Activated T-helper 2 cell treated with anti-CD3 and anti-CD28 coated beads, Interferon-gamma antibody, Interleukin-2, Interleukin-4, amounts not matched to agents 10 μg/mL and 5 μg/mL and 100 μg/mL, durations not matched to agents 14 hours and 24 hours and 36 hours (primary cell): Measurements from ENCODE around the gene C13orf42. TPM values are rescaled to one million over a fixed set of nuclear protein-coding genes. Genes with fewer than 3 reads are reported as not detected.

Experiments used
- DNase-seq: peaks from one replicate; pipeline ENCODE4 v3.0.0; 2021; ENCODE audit warnings: low spot score
- H3K27ac Mint-ChIP-seq: one replicate; pipeline ENCODE4 v1.8.0; 2021; ENCODE audit warnings: mixed read lengths
- H3K27me3 Mint-ChIP-seq: one replicate; pipeline ENCODE4 v1.8.0; 2021; ENCODE audit warnings: low read depth, mixed read lengths
- H3K36me3 Mint-ChIP-seq: one replicate; pipeline ENCODE4 v1.8.0; 2021; ENCODE audit warnings: low read depth, mixed read lengths
- H3K4me1 Mint-ChIP-seq: one replicate; pipeline ENCODE4 v1.8.0; 2021; ENCODE audit warnings: low read depth, mixed read lengths
- H3K4me3 Mint-ChIP-seq: one replicate; pipeline ENCODE4 v1.8.0; 2021; ENCODE audit warnings: low read depth, mild to moderate bottlenecking, moderate library complexity, mixed read lengths
- H3K9me3 Mint-ChIP-seq: one replicate; pipeline ENCODE4 v1.8.0; 2021; ENCODE audit warnings: mixed read lengths
- intact Hi-C: fragments of 100-400 bp; cut with micrococcal nuclease; formaldehyde crosslinking; loops from one replicate; pipeline ENCODE4 v1.15.1; 2023
- total RNA-seq: library from RNA; stranded (reverse); gene quantifications from 2 replicates; pipeline ENCODE4 v1.2.3, GENCODE V29; 2022

The C13orf42 gene
- total RNA-seq, 1 donor from 2014 or later = not detected

DNA sequence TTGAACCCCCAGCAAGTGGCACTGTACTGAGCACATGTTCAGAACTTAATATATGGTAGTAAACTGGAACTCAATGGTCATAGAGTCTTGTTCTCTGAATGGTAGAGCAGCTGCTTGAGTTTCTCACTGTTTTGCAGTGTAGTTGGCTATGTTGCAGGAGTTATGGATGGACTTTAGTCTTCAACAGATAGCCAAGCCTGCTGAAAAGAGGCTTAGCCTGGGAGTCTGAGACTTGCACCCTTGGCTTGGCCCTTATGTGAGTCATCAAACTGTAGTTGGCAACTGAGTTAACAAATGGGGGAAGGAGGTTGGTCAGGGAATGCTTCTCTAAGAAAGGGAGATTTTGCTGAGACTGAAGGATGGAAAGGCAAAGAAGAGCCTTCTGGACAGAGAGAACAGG is 62.5 kb downstream of the C13orf42 start:
- H3K4me3 Mint-ChIP-seq = no peak overlapping the region
- peaks cover 17% of the 10 kb centered on the region for H3K27me3 Mint-ChIP-seq
- intact Hi-C loops = no loop called here
- no peak overlapping the region for H3K27ac Mint-ChIP-seq
- no peaks in the 10 kb centered on the region for H3K9me3 Mint-ChIP-seq
- H3K36me3 Mint-ChIP-seq = no peaks in the 10 kb centered on the region
- DNase-seq = no peak
- no peaks in the 10 kb centered on the region for H3K4me1 Mint-ChIP-seq

DNA sequence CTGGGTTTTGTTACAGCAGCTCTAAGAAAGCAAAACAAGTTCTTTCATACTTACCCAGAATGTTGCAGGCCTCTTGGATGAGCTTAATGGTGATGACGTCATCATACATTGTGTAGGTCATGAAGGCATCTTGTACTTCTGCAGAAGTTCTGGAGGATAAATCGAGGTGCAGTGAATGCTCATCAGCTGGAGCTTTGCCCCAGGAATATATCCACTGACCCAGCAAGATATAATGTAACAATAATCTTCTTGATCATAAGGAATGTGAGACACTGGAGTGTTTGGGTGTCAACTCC is 63.0 kb downstream of the C13orf42 start:
- H3K36me3 Mint-ChIP-seq = no peaks in the 10 kb centered on the region
- intact Hi-C loops = no loop called here
- H3K4me1 Mint-ChIP-seq = no peaks in the 10 kb centered on the region
- H3K9me3 Mint-ChIP-seq = no peaks in the 10 kb centered on the region
- no peak for DNase-seq
- H3K27me3 Mint-ChIP-seq = peaks cover 18% of the 10 kb centered on the region
- no peak overlapping the region for H3K4me3 Mint-ChIP-seq
- no peak overlapping the region for H3K27ac Mint-ChIP-seq

DNA sequence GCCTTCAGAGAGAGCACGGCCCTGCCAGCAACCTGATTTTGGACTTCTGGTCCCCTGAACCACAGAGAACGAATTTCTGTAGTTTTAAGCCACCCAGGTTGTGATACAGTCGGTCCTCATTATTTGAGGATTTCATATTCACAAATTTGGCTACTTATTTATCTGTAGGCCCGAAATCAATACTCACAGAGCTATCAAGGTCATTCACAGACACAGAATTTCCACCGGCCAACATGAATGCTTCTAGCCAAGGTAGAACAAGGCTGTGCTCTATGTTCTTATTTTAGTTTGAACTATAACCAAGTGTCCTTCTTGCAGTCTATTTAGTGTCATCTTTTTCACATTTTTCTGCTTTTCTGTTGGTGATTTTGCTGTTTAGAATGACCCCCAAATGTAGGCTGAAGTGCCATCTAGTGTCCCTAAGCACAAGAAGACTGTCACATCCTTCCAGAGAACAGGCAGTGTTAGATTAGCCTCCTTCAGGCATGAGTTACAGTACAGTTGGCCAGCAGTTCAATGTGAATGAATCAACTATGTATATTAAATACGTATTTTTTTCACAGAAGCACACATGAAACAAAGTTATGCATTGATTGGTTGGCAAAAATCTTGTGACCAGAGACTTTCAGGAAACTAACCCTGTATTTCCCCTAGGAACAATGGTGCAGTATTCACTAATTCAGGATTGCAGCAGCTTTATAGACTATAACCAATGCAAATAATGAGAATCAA is 63.5 kb downstream of the C13orf42 start:
- no peaks in the 10 kb centered on the region for H3K4me1 Mint-ChIP-seq
- no peak overlapping the region for H3K4me3 Mint-ChIP-seq
- no peak for DNase-seq
- H3K9me3 Mint-ChIP-seq = no peaks in the 10 kb centered on the region
- peaks cover 17% of the 10 kb centered on the region for H3K27me3 Mint-ChIP-seq
- no peak overlapping the region for H3K27ac Mint-ChIP-seq
- no peaks in the 10 kb centered on the region for H3K36me3 Mint-ChIP-seq
- intact Hi-C loops = no loop called here

DNA sequence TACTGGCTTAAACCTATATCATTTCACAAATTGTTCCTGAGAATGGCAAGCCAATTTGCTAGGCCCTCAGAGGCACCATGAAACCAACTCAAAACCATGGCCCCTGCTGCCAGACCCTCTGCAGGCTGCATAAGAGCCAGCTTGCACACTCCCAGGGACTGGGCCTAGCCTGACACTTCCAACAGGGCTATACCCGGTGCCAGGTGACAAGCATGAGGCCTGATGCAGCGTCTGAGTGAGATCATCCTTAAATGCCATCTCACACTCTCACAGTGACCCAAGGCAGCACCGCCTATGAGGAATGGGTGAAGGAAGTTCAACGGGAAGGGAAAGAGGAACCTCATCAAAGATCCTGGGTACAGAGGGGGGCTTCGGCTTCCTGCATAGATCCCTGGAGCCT is 65.6 kb downstream of the C13orf42 start:
- H3K4me3 Mint-ChIP-seq = no peak overlapping the region
- peaks cover 2% of the 10 kb centered on the region for H3K4me1 Mint-ChIP-seq
- H3K9me3 Mint-ChIP-seq = no peaks in the 10 kb centered on the region
- H3K36me3 Mint-ChIP-seq = no peaks in the 10 kb centered on the region
- H3K27me3 Mint-ChIP-seq = peaks cover 11% of the 10 kb centered on the region
- DNase-seq = no peak
- no peak overlapping the region for H3K27ac Mint-ChIP-seq
- intact Hi-C loops = no loop called here

DNA sequence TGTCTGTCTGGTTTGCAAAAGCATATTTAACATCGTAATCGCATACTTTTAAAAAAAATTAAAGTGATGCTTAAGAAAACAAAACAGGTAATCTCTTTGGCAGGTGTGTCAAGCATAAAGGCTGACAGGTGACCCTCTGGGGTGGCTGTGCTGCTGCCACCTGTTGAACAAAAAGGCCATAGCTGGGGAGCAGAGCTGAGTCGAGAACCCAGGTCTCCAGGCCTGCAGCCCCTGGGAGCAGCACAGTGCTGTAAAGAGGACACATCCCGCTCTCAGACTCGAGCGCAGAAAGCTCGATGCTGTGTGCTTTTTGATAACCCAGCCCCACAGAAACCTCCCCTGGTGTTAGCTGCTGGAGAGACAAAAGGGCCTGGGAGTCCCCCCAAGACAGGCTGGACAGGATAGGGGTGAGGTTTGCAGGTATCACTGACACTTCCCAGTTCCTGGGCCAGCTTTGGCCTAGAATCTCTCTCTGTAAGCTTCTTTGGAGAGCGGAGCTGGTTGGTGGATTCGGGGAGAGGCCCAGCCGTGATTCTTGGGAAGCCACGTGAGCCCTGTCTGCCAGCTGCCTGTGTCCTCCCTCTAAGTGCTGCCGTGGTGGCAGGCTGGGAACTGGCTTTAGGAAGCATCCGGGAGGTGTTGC is 66.9 kb downstream of the C13orf42 start:
- Mint-ChIP-seq H3K27ac (no peak overlapping the region), H3K4me3 (no peak overlapping the region), H3K36me3 (no peaks in the 10 kb centered on the region), H3K4me1 (peaks cover 2% of the 10 kb centered on the region), H3K27me3 (peaks cover 11% of the 10 kb centered on the region), H3K9me3 (no peaks in the 10 kb centered on the region)
- DNase-seq = no peak
- intact Hi-C loops = no loop called here

DNA sequence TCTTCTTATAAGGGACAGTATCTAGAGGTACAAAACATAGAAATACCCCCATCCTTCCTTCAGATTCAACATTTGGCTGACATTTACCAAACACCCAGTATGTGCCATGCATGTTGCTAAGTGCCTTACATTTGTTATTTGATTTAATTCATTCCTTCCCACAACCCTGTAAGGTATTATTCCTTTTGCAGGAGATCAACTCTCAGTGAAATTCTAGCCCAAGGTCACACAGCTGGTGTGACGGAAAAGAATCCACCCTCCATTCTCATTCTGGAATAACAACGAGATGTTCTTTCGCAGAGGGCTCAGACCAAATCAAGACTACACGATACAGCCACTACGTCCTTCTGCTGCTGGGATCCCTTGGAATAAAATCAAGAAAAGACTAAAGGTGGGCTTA is 67.8 kb downstream of the C13orf42 start:
- Mint-ChIP-seq H3K27me3 (peaks cover 13% of the 10 kb centered on the region), H3K27ac (no peak overlapping the region), H3K4me1 (peaks cover 2% of the 10 kb centered on the region), H3K36me3 (no peaks in the 10 kb centered on the region), H3K4me3 (no peak overlapping the region), H3K9me3 (no peaks in the 10 kb centered on the region)
- intact Hi-C loops = no loop called here
- no peak for DNase-seq

DNA sequence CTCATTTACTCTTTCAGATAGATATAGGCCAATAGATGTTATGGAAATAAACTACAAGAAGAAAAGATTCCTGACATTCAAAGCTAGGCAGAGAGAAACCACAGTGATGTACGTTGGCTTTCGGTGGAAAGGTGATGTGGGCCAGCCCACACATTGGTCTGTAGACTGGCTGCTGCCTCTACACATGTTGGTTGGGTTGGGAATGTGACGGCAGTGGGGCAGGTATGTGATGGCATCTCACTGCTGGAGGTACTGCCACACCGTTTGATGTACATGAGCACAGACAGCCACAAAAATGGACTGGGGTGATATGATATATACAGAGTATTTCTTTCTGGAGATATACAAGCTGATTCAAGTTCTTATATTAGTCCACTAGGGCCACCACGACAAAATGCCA is 69.4 kb downstream of the C13orf42 start:
- peaks cover 22% of the 10 kb centered on the region for H3K27me3 Mint-ChIP-seq
- intact Hi-C loops = no loop called here

DNA sequence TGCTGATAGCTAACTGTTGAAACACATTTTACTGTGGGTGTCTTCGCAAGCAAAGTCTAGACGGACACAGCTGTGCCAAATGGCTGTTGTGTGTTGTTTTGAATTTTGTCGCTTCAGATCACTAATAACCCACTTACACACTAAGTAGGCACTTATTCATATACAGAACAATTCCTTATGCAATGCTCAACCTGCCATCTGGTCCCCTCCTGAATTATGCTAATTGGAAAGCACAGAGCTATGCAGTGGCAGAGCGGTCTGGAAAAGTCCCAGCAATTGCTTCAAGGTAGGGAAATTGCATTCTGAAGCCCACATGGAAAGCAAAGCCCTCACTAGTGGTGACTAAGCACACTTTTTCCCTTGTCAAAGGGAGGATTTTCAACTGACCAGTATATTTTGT is 69.9 kb downstream of the C13orf42 start:
- Mint-ChIP-seq H3K36me3 (no peaks in the 10 kb centered on the region), H3K27me3 (peaks cover 28% of the 10 kb centered on the region), H3K4me3 (no peak overlapping the region), H3K27ac (no peak overlapping the region), H3K9me3 (no peaks in the 10 kb centered on the region), H3K4me1 (peaks cover 8% of the 10 kb centered on the region)
- intact Hi-C loops = no loop called here
- no peak for DNase-seq

More for the DNA sequence above, 69.4 kb downstream of the C13orf42 start:
- H3K4me1 Mint-ChIP-seq = peaks cover 4% of the 10 kb centered on the region
- H3K4me3 Mint-ChIP-seq = no peak overlapping the region
- no peaks in the 10 kb centered on the region for H3K36me3 Mint-ChIP-seq
- no peaks in the 10 kb centered on the region for H3K9me3 Mint-ChIP-seq
- DNase-seq = no peak
- H3K27ac Mint-ChIP-seq = no peak overlapping the region

DNA sequence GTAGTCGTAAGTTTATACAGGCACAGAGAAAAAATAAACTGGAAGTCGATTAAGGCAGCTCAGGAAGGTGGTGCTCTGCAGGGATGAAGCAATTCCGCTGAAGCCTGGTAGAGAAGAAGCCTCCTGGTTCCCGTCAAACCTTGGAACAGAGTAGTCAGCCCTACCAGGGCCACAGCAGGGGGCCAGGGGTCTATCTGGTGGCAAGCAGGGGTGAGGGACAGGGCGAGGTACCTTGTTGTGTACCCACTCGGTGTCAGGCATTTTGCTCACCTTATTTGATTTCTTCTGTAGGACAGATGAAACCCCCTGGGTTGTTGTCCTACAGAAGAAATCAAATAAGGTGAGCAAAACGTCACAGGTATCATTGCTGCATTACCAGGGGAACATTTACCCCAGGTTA is 70.6 kb downstream of the C13orf42 start:
- Mint-ChIP-seq H3K4me3 (no peak overlapping the region), H3K27ac (no peak overlapping the region), H3K27me3 (peaks cover 28% of the 10 kb centered on the region), H3K9me3 (no peaks in the 10 kb centered on the region), H3K4me1 (peaks cover 8% of the 10 kb centered on the region), H3K36me3 (no peaks in the 10 kb centered on the region)
- intact Hi-C loops = no loop called here
- no peak for DNase-seq

DNA sequence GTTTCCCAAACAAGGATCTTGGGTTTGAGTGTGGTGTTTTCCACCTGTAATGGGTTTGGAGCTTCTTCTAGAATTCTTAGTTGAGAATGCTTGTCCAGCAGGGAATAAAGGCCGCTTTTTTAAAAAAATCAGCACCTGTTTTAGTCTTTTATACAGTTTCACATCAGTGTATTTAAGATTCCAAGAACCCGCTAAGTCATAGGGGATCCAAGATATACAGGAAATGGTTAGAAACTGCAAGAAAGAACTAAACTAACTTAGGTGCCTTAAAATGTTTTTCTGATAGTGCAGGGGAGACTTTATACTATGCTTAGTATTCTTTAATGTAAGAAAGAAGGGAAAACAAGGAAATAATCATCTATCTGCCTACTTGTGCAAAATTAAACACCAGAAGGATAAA is 74.7 kb downstream of the C13orf42 start:
- intact Hi-C loops = loop anchor here (10.0 kb wide), 1 partner anchor 322 kb away; no protein-coding TSS in a partner anchor
- no peak overlapping the region for H3K27ac Mint-ChIP-seq
- no peaks in the 10 kb centered on the region for H3K36me3 Mint-ChIP-seq
- peaks cover 6% of the 10 kb centered on the region for H3K4me1 Mint-ChIP-seq
- no peak overlapping the region for H3K4me3 Mint-ChIP-seq
- DNase-seq = no peak
- peaks cover 27% of the 10 kb centered on the region for H3K27me3 Mint-ChIP-seq
- H3K9me3 Mint-ChIP-seq = no peaks in the 10 kb centered on the region

DNA sequence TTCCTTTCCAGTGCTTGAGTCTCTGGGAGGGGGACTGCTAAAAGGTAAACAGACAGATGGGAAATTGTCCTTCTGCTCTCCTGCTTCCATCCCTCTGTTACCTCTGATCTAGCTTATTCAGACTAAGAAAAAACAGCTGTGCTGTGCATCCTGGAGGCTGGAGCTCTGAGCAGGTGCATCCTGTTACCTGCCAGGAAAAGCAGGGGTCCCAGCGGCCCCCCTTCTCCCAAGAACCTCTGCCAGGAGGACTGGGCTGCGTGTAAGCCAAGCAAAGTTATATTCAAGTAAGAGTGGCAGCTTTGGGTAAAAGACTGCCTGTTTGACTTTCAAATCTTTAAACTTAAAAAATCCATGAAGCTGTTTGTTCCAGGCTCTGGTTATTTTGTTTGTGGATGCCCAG is 75.1 kb downstream of the C13orf42 start:
- Mint-ChIP-seq H3K9me3 (no peaks in the 10 kb centered on the region), H3K27me3 (peaks cover 27% of the 10 kb centered on the region), H3K27ac (no peak overlapping the region), H3K4me1 (peaks cover 6% of the 10 kb centered on the region), H3K4me3 (no peak overlapping the region), H3K36me3 (no peaks in the 10 kb centered on the region)
- no peak for DNase-seq
- intact Hi-C loops = loop anchor here (10.0 kb wide), 1 partner anchor 321 kb away; no protein-coding TSS in a partner anchor

DNA sequence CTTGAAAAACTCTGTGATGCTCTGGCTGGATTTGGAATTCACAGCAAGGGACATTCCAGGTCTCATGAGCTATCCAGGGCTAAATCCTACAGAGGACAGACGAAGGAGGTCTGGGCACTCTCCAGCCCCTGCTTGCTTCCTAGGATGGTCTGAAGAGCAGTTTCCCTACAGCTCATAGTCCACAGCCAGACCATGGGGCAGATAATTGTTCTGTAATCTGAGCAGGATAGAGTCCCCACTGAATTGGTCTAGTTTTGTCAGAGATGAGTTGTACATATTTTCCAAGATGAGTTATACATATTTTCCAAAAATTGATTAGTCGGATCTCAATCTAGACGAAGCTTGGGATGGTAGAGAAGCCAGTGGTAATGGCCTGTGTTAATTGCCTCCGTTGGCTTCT is 75.6 kb downstream of the C13orf42 start:
- no peak for DNase-seq
- intact Hi-C loops = loop anchor here (10.0 kb wide), 1 partner anchor 321 kb away; no protein-coding TSS in a partner anchor
- no peaks in the 10 kb centered on the region for H3K9me3 Mint-ChIP-seq

DNA sequence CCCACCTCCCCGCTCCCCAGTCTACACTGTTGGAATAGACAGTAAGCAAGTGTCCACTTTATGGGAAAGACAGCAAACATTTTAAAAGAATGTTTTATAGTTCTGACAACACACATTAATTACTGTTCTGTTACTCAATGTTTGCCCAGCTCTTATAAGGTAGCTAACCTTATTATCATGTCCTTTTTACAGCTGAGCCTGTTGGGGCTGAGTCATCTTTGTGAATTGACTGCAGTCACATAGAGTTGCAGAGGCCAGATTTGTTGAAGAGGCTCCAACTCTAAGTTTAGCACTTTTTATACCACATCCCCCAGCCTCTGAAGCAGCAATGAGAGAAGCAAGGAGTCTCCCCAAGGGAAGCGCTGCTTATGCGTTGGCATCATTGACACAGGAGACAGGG is 76.2 kb downstream of the C13orf42 start:
- intact Hi-C loops = loop anchor here (10.0 kb wide), 1 partner anchor 320 kb away; no protein-coding TSS in a partner anchor
- H3K9me3 Mint-ChIP-seq = no peaks in the 10 kb centered on the region

More for the DNA sequence above, 75.6 kb downstream of the C13orf42 start:
- Mint-ChIP-seq H3K27me3 (peaks cover 24% of the 10 kb centered on the region), H3K4me1 (peaks cover 6% of the 10 kb centered on the region), H3K36me3 (no peaks in the 10 kb centered on the region), H3K27ac (no peak overlapping the region), H3K4me3 (no peak overlapping the region)

More for the DNA sequence above, 76.2 kb downstream of the C13orf42 start:
- Mint-ChIP-seq H3K4me1 (peaks cover 6% of the 10 kb centered on the region), H3K27ac (no peak overlapping the region), H3K27me3 (peaks cover 21% of the 10 kb centered on the region), H3K36me3 (no peaks in the 10 kb centered on the region), H3K4me3 (no peak overlapping the region)
- DNase-seq = no peak
